Stimulated activated CD4-positive, alpha-beta T cell treated with anti-CD3 and anti-CD28 coated beads, Interleukin-1b, Interleukin-23, amount 100 ng/mL, for 1 hour (primary cell): ENCODE data around the gene TBC1D8.

ENCODE experiments used
- DNase-seq, 2 donors: peaks; one replicate each; pipeline ENCODE4 v3.0.0-alpha.2; 2020; ENCODE audit warnings: low read depth in 2 of 2

Gene TBC1D8

DNA sequence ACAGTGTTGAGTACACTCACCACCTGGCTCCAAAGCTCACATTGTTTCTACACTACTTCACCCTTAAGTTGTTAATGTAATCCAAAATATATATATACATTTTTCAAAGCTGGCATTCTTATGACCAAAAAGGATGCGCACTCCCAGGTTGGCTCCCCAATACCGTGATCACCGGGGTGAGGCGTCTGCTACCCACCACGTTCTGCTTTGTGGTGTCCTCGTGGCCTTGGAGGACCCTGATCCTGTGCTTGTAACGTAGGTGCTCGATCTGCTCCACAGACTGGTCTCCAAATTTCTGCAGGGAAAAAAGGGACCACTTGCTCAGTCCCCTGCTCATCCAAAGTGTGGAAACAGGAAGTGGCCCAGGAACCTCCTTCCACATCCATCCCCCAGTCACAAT is 123.3 kb downstream of the TBC1D8 start:
- no peak for DNase-seq

DNA sequence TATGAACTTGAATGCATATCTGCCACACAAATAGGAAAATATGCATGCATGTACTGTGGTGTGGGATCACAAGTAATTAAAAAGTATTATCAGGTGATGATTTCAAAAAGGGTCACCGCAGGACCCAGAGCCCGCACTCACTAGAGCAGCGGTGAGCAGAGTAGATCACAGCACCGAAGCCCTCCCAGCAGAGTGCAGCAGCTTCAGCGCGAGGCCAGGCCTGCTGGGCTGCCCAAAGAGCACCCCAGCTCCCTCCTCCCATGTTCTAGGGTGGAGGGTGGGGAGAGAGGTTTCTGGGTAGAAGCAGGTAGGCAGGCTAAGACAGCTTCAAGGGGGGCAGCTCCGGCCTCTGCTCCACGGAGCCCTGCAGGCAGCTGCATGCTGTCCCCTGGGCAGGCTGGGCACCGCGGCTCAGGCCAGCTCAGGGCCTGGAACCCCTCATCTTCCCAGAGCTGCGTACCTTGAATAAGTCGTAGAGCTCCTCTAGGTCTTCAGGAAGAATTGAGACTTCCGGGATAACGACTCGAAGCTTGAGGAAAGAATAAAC is 124.2 kb downstream of the TBC1D8 start:
- no peak for DNase-seq

DNA sequence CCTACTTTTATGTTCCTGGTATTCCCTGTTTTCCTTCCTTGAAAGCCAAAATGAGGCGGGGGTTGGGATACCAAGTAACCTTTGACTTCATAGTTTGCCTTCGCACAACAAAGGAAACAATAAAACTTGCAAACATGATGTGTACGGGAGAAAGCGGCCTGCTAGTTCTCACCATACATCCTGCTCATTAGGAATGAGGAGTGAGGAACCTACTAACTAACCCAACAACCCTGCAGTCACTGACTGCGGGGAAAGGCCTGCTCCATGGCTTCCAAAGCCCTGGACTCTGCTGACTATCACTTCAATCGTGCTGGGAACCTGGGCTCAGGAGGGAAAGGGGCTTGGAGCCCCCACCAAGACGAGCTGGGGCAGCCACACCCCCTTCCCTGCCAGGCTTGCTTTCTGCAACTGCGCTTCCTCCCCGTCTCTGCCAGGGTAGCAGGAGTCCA is 124.9 kb downstream of the TBC1D8 start:
- no peak for DNase-seq

DNA sequence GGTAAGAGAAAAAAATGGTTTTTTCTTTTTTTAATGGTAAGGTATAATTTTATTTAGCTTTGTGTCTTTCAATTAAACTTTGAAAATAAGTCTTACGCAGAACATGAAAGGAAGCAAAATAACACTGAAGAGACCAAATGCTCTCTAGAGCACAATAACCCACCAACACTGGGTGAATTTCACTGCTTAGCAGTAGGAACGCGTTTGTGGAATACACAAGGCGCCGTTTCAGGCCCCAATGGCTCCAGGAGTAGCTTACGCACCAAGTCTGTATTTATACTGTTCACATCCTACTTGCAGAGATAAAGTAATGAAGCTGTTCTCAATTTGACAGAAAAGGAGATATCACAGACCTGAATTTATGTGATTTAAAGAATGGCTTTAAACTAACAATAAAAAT is 125.6 kb downstream of the TBC1D8 start:
- no peak for DNase-seq

DNA sequence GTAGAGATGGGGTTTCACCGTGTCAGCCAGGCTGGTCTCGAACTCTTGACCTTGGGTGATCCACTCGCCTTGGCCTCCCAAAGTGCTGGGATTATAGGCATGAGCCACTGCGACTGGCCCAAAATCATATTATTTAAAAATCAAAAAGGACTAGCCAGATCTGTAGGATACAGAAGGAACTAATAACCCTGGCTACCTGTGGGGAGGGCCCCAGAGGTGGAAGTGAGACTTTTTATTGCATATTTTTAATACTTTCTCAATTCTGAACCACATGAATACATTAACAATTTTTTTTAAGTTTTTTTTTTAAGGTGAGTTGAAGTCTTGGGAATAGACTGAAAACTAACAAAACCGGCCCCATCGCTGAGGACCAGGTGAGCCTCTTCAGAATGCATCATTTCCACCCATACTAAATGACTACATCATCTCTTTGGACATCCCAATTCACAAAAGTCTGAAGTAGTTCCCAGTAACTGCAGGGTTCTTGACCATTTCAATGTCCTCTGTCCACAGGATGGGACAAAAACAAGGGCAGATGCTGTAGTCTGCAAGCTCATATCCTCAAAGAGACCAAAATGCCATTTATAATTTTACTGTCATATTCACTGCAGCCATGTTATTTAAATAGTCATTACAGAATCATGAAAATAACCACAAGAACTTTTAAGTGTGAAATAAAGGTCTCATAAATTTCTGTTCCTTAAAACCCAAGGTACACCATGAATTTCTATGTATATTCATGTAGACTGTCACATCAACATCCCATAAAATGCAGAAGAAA is 127.7 kb downstream of the TBC1D8 start:
- no peak for DNase-seq

DNA sequence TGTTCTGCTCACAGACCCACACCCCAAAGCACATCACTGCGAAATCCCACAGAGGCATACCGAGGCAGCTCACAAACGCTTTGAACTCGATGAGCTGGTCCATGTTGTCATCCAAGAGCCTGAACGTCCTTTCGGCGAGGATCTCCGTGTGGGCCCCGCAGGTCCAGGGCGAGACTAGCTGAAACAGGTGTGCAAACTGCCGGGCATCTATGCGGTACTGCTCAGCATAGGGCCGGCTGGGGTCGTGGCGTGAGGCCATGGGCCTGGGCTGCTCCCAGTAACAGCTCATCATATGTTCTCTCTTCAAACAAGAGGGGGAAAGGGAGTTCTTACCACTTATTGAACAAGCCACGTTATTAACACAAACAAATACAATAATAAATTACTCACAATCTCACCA is 129.0 kb downstream of the TBC1D8 start:
- DNase-seq, result no peak

DNA sequence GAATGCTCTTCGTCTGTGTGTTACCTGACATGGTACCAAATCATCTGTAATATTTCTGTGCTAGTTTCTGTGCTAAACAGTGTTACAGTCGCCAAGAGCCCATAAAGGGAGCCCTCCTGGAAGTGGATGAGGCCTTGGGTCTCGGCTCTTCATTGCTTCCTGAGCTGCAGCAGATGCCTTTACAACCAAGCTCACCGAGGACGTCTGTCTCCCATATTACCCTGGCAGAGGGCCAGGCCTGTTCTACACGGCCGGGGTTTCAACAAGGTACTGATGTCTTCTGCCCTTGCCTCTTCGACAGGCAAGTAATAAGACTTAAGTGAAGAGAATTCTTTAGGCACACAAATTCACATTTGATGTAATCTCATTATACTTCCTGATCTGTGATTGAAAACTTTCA is 132.2 kb downstream of the TBC1D8 start:
- DNase-seq, result no peak

DNA sequence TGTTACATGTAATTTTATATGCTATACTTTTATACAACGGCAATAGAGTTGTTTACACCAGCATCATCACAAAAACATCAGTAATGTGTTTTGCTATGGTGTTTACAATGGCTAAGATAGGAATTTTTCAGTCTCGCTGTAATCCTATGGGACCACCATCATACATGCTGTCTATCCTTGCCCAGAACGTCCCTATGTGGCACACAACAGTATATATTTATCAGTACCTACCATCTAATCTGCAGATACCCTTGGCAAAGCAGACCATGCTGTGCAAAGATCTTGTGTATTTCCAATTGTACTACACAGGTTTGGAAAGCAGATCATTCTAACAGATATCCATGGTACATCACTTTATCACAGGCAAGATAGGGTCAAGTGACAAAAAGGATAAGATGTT is 133.8 kb downstream of the TBC1D8 start:
- no peak for DNase-seq

DNA sequence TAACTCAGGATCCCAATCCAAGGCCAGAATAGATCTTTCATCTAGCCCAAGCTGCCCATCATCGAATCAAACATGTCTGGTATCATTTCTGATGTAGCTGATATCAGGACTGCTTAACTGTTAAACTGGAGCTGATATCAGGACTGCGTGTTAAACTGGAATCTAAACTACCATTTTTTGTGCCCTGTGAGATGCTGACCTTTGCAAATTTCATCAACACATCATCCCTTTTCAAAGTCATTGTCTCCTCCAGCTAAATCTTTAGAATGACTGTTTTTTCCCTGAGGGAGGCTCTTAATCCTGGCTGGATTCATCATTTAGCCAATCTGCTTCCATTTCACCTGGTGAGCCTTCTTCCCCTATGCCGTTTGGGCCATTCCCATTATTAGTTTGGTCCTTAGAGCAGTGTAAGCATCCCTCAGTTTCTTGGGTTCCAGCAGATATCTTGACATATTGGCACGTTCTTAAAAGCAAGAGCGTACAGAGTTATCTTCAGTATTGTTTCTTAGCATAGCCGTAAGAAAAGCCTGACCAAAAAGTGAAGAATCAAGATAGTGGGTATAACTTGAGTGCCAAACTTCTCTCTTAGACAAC is 136.8 kb downstream of the TBC1D8 start:
- no peak for DNase-seq

DNA sequence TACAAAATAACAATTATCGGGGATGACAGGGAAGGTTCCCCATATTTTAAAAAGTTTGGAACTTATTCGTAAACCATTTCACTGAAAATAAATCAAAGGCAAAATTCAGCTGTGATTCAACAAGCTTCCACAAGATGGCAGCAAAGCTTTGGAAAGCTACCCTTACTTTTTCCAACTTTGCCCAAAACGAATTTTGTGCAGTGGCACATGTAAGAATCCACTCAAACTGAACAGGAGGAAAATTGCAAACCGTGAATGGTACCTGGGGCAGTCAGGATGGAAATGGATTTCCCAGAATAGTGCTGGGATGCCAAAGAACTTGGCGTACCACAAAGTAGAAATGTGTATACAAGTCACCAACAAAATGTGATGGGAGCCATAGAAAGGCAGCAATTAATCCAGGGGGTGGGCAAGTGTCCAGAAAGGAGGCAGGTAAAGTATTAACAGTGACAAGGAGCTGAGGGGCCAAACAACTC is 138.4 kb downstream of the TBC1D8 start:
- no peak for DNase-seq

DNA sequence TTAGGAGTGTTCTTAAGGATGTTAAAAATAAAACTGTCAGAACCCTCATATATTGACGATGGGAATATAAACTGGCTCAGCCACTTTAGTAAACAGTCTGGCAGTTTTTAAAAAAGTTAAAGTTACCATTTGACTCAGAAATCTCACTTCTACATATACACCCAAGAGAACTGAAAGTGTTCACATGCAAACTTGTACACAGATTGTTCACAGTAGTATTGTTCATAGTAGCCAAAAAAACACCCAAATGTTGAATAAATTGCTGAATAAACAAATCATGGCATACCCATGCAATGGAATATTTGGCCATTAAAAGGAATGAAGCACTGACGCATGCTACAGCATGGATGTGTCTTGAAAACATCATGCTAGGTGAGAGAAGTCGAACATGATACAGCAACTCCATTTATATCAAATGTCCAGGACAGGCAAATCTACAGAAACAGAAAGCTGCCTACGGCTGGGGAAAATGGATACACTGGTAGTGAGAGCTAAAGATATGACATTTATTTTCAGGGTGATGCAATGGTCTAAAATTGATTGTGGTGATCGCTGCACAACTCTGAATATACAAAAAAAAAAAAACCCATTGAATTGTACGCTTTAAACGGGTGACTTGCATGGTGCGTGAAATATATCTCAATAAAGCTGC is 139.0 kb downstream of the TBC1D8 start:
- DNase-seq, result no peak

DNA sequence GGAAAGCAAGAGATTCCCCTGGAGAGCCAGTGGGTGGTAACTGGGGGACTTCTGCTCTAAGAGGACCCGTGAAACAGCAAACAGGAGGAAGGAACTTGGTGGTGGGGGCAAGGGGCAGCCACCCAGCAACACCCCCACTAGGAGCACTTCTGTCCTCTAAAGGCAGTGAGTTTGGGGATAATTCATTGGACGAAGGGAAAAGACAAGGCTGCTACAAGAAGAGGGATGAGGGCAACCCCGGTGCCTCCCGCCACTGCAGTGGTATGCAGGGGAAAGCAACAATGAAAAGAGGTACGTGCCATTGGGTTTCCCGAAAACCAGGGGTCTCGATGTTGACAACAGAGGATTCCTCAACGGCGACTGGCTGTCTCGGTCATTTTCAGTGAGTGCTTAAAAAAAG is 140.0 kb downstream of the TBC1D8 start:
- no peak for DNase-seq

DNA sequence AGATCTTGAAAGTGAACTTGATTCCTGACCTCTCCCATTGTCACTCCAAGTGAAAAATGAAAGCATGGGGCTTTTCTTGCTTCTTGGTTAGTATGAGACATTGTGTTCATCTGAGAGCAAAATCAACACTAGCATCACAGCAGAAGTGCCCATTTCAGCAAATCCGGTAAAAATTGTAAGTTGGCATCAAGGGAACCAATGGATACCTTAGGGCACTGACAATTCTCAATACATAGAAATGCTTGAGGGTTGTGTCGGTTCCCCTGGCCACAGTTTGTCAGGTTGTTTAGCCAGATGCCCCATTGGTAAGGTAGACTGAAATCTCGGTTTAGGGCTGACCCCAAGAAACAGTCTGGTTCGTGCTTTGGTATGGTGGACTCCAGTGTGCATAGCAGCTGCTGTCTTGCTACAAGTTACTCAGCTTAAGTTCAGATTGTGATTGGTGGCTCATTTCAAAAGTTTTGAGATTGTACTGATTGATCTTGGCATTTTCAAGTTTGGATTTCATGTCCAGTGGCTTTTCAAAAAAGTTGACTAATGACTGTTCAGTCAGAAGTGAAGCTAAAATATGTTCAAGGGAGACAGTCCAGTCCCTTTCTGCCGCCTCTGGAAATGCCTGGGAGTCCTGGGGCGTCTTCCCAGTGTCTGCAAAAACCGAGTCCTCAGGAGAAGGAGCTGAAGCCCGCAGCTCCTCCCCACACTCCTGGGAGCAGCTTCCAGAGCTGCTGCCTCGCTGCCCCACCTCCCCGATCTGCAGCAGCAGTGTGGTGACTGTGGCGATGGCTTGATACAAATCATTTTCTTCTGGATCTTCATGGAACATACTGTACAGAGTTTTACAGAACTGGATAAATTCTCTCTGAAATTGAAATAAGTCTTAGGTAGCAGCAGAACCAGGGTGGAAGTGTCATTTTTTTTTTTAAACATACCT is 143.5 kb downstream of the TBC1D8 start:
- no peak for DNase-seq

DNA sequence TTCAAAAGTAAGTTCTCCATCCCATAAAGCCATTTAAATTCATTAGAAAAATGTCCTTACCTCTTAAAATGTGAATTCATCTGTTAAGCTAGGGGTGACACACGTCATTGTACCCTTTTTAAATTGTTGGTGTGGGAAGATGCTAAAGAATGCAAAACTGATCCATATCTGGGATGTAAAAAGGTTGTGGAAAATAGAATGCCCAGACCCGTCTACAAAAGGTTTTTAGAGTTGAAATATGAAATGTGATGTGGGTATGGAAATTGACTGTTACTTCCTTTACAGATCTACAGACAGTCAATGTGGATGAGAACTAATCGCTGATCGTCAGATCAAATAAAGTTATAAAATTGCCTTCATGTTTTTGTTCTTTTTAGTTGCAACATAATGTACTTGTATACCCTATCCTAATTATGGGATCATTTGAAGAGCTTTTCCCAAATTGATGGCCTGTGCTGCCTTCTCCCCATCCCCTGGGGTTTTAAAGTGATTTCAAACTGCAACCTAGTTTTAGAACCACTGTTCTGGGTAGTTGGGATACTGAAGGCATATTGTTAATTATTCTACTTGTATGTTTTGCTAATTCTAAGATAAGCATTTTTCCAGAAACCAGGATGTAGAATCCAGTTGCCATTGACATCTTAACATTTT is 145.0 kb downstream of the TBC1D8 start:
- no peak for DNase-seq

DNA sequence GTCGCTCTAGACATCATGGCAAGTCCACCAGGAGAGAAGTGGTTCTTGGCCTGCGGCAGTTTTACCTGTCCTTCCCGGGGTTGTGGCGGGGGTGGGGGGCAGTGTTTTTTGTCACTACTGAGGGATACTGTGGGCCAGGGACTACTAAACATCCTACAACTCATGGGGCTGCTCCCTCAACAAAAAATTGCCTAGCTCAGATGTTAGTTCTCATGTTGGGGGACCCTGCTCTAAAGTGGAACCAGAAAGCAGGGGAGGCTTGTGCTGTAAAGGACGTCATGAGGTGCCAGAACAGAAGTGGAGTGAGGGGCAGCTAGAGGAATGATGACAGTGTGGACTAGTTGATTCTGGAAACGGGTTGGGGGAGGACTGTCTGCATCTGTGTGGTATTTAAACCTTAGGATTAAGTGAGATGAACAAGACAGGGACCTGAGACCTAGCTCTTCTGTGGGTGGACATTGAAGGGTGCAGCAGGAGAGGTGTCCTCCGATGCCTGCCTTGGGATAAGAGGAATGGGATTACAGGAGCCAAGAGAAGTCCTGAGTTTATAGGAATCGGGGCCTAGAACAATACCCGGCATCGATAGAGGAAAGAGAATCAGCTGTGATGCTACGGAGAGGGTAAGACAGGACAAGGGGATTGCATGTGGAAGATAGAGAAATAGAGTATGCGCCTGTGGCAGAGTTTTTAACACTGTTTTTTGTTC is 146.4 kb downstream of the TBC1D8 start:
- no peak for DNase-seq

DNA sequence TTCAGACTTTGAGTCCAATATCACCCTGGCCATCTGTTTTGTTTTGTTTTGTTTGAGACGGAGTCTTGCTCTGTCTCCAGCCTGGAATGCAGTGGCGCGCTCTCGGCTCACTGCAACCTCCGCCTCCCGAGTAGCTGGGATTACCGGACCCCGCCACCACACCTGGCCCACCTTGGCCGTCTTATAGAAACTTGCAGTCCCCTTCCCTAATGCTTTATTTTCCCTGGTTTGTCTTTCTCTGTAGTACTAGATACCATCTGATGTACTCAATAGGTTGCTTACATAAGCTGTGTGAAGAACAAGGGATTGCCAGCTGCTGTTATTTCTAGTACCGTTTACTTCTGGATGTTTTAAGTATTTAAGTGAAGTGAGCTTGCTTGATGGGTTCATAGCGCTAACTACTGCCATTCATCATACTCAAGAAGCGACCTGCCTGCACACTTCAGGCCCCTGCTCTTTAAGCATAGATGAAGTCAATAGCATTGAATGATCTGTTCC is 147.9 kb downstream of the TBC1D8 start:
- no peak for DNase-seq

DNA sequence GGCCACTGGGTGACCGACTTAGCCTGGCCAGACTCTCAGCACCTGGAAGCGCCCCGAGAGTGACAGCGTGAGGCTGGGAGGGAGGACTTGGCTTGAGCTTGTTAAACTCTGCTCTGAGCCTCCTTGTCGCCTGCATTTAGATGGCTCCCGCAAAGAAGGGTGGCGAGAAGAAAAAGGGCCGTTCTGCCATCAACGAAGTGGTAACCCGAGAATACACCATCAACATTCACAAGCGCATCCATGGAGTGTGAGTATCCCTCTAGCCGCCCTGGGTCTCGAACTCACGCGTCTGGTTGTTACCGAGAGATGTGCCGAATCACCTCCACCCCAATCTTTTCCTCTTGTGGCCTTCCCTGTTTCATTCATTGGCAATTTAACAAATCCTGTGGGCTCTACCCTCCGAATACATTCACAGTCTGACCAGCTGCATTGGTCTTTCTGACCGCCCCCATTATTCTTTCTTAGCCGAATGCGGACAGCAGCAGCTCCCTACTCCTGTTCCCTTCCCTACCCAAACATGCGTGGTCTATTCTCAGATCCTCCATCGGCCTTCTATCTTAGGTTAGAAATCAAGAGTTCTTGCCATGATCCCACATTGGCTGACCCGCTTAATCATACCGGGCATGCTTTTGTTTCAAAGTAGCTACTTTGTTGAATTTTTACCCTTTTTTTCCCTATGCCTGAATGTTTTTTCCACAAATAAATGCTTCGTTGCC is 148.5 kb downstream of the TBC1D8 start:
- DNase-seq, result no peak

DNA sequence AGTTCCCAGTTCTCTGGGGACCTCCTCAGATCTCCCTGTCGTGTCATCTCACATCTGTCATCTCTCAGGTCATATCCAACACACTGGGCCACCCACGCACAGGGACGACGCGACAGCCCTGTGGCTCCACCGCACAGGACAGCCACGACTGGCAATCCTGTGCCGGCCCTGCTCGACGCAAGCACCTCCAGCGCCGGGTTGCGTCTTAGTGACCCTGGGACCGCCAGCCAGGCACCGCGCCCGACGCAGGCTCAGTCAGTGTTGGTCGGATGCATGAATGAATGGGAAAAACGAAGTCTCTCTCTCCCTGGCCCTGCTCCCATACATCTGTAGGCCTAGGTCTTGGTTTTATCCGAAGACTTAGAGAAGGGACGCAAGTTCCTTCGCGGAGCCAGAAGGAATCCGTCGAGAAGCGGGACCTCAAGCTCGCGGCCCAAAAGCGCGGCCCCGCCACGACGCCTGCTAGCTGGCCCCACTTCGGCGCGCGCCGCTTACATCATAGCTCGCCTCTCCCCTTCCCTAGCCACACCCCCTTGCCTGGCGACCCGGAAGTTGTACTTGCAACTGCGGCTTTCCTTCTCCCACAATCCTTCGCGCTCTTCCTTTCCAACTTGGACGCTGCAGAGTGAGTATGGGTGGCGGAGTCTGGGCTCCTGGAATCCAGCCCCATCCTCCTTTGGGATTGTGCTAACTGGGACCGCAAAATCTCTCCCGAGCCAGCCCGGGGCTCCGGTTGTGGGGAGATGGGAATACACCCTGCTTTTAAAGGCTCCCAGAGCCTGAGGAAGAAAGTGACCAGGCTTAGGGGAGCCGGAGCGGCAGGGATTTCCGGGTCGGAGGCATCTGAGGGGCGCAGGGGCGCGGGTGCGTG is 149.3 kb downstream of the TBC1D8 start, which contains the start of gene RPL31:
Gene RPL31 (plus strand): TSS at position 599 of the 871 bp plus-strand sequence. CDS start 413 bp downstream, outside the sequence.
- peak; percentile 88 to 89 for DNase-seq
